Fibroblast of peridontal ligament (primary cell): ENCODE results near the gene RIMBP2.
"Not testable (repeated sequence)": the region's sequence is repeated elsewhere in the genome, so short reads cannot be mapped to it uniquely, and the experiment has no call there.

ENCODE experiments used
- DNase-seq: peaks from one replicate; pipeline ENCODE4 v3.0.0-alpha.2; 2010; ENCODE audit errors: extremely low read depth

Gene RIMBP2

DNA sequence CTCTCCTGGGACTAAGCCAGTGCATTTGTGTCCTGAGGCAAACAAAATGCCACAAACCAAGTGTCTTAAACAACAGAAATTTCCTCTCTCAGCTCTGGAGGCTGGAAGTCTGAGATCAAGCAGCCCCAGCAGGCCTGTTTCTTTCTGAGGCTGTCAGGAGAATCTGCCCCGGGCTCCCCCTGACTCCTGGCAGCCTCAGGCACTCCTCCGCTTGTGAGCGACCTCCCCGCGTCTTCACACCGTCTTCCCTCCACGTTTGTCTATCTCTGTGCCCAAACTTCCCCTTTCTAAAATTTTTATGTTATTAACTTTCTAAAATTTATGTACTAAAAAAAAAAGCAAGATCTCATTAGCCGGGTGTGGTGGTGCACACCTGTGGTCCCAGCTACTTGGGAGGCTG, 59.7 kb downstream of the RIMBP2 start:
- no peak for DNase-seq

DNA sequence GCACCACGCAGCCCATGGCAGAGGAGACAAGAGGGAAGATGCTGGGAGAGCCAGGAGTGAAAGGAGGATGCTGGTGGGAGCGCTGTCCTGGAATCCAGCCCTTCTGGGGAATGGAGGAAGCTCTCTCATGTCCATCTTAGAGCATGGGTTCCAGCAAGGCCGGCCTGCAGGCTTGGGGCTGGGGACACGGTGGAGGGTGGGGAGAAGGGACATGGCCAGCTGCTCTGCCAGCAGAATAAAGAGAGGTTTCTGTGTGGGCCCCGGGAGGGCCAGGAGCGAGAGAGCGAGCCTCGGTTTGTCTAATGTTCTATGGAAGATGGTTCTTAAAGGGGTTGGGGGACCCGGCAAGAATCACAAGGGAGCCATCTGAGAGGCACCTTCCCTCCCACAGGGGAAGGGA, 60.2 kb downstream of the RIMBP2 start:
- DNase-seq: no peak

DNA sequence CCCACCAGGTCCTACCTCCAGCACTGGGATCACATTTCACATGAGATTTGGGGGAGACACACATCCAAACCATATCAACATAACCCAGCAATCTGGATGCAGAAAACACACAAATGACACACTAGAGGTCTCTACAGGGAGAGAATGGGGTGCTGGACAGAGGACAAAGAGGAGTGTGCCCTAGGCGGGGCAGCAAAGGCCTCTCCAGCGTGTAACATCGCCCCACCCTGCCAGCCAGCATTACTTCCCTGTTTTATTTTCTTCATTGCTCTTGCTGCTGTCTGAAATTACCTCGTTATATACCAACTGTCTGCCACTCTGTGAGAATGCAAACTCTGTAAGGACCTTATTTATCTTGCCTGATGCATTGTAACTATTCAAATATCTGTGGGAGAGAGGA, 61.1 kb downstream of the RIMBP2 start:
- DNase-seq: no peak

DNA sequence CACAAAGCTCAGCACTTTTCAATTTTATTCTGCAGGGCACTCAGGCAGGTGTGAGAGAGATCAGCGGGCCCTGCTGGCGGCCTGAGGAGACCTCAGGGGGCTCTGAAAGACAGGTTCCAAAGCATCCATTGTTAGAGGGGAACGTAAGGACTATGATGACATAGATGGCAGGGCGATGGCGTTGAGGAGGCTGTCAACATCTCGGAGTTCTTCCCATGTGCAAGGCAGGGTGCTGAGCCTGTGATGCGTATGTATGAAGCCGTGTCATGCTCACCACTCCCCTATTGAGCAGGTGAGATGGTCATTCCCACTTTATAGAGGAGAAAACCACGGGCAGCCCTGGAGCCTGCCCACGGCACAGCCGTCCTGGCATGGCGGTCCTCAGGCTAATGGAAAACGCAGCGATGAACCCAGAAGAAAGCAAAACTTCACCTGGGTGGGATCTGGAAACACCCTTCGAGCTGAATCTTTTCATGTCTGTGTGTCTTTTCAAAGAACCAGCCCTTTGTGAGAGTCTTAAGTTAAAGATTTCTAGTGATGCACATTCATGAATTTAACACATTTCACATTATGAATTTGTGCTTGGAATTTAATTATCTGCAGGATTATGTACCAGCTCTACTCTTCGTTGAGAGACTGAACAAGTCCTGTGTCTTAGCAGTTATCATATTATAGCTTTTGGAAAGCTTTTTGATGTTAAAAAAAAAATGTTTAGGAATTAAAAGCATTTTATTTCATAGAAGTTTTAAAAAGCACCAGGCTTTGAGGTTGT, 64.7 kb downstream of the RIMBP2 start:
- no peak for DNase-seq

DNA sequence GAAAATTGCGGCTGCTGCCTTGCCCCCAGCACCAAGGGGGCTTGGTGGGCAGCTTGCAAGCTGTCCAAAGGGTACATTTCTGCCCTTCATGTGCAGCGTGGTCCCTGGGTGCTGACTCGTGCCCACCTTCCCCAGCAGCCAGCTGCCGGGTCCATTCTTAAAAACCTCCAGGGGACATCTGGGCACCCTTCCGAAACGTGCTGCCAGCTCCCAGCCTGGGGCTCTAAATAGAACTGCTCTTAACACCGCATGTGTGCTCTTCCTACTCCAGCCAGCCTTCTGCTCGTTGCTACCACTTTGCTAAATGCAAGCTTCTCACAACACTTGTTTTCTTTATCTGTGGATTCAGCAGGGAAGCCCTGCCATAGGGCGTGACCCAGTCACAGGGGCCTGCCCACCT, 66.0 kb downstream of the RIMBP2 start:
- DNase-seq: no peak

DNA sequence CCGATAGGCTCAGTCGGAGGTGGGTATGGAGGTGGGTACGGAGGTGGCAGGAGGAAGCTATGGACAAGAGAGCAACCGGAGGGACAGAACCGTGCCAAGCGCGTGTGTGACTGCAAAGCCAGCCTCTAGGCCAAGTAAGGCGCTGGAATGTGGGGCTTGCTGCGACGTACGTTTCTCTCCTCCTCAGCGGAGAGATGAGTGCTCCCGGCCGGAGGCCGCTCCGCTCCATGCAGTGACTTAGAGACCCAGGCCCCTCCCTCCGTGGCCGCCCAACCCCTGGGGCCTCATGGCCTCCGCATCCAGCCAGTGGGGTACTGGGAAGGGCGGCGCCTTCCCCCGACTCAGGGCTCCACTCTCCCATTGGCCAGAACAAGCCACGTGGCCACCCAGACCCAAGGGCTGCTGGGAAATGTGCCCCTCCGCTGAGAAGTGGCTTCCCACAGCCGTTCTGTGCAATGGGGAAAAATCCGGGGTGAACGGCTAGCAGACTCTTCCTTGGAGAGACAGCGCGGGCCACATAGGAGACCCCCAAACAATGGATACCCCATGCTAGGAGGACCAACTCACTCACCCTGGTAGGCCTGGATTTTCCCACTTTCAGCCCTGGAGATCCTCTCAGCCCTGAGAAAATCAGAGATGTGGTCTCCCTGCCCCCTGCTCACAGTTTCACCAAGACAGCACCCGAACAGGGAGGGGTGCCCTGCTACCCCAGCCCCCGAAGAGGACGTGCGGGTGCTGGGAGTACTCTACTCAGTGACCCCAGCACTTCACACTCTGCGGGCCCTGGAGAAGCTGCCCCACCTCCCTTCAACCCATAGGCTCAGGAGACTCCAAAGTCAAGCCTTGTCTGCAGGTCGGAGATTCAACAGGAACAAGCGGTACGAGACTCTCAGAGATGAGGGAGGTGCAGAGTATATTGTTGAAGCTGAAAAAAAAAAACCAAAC, 66.7 kb downstream of the RIMBP2 start:
- no peak for DNase-seq

DNA sequence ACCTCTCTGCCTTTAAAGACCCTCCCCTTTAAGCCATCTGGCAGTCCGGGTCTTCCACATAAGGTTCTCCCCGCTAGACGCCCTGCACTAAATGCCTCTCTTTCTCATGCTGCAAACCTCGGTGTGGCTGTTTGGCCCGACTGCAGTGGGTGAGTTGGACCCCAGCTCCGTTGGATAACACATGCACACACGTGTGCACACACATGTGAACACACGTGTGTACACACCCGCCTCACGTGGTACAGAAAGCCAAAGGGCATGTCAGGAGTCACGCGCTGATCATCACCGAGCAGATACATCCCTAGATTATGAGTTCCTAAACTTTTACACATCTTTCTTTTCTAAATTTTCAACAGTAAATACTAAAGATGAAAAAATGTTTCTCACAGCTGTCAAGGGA, 68.3 kb downstream of the RIMBP2 start:
- DNase-seq: no peak

DNA sequence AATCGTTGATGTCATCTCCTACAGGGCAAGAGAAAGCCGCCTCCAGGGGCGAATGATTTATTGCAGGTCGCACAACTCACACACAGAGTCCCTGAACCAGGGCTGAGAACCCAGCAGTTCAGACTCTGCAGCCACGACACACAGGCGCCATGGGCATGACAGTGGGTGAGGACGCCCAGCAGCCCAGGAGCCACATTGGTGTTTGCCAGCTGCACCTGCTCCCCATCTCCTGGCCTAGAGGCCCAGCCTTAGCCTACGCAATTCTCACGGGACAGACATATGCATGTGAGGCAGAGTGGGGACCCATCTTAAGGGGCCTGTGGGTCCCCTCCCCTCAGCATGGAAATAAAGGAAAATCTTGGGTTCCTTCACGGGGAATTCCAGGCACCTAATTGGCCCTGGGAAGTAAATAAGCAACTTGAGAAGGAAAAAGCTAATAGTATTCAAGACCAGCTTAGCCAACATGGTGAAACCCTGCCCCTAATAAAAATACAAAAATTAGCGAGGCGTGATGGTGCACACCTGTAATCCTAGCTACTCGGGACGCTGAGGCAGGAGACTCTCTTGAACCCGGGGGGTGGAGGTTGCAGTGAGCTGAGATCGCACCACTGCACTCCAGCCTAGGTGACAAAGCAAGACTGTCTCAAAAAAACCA, 69.3 kb downstream of the RIMBP2 start:
- DNase-seq: no peak

DNA sequence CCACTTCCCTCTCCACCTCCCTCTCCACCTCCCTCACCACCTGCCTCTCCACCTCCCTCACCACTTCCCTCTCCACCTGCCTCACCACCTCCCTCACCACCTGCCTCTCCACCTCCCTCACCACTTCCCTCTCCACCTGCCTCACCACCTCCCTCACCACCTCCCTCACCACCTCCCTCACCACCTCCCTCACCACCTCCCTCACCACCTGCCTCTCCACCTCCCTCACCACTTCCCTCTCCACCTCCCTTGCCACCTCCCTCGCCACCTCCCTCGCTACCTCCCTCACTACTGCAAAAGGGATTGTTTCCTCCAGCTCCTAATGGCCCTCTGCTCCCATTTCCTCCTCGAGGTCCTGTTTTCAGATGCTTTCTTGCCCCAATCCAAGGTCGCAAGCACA, 69.9 kb downstream of the RIMBP2 start:
- not testable (repeated sequence) for DNase-seq

DNA sequence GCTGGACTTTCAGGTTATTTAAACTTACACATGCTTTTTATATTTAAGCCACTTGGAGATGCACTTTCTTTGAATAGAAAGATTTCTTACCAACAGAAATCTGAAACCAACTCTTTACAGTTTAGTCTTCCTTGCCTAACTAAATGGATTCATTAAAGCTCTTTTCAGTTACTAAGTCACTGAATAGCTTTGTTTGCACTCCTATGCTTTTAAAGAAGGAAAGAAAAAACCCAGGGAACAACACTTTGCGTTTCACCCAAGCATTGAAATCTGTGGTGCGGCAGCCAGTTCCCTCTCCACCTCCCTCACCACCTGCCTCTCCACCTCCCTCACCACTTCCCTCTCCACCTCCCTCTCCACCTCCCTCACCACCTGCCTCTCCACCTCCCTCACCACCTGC, 70.3 kb downstream of the RIMBP2 start:
- DNase-seq: no peak

DNA sequence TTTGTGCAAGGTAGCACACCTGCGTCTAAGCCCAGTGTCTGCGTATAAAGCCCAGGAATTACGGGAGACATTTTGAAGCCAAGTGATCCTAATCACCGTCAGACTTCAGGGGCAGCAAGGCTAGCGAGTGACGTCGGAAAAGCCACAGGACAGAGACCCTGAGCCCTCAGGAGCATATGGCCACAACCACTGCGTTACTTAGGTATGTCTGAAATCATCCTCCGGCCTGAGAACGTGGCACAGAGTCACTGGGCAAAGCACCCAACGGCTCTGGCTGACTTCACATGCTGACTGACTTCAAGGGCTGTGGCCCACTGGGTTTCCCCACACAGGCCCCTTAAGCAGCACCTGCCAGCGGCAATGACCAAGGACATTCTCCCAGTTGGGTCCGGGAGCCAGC, 71.5 kb downstream of the RIMBP2 start:
- no peak for DNase-seq

DNA sequence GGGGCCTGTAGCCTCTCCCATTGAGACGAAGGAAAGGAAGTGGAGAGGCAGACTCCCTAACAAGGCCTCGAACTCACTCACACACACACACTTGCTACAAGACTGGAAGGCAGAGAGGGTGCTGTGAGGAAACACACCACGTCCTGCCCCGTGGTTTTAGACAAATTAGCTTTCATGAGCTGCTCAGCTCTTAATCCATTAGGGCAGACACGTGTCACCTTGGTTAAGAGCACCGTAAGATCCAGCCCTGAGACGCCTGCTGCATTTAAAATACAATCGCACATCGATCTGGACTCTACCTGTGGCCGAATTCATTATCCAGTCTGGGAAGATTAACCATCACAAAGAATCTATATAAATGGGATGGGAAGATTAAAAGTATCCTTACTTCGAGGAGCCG, 72.0 kb downstream of the RIMBP2 start:
- no peak for DNase-seq

DNA sequence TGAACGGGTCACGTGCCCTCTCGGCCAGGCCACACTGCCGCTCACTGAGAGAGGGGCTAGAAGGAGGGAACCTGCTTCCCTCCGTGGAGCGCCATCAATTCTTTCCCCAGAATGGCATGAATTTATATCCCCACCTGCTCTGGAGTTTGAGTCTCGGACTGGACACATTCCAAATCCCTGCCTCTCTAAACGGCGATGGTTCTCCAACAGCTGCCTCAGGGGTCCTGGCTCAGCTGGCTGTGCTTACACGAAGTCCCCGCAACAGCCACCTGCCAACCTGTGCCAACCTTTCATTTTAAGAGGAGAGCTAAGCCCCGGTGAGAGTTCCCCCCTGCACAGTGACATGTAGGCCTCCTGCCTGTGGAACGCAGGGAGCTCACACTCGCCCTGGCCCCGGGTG, 73.2 kb downstream of the RIMBP2 start:
- no peak for DNase-seq

DNA sequence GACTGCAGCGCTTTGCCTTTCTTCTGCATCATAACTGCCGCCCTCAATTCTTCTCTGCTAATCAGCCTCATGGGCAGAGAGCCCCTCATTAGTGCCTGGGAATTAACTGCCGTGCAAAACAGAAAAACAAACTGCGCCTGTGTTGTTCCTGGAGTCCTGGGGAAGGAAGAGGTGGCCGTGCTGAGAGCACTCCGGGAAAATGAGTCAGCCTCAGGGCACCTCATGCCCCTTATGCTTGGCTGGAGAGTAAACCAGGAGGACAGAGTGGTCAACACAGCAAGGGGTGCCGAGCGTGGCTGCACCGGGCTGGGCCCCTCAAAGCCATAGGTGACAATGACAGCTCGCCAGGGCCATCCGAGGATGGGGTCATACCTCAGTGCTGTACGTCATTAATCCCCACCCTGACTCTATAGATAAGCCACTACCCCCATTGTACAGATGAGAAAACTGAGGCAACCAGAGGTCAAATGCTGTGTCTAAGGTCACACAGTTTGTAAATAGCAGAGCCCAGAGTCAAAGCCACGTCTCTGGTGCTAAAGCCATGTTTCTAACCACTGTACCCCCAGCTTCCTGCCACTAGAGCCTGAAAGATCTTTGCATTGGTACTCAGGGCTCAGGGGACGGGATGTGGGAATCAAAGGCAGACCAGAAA, 74.4 kb downstream of the RIMBP2 start:
- DNase-seq: no peak

DNA sequence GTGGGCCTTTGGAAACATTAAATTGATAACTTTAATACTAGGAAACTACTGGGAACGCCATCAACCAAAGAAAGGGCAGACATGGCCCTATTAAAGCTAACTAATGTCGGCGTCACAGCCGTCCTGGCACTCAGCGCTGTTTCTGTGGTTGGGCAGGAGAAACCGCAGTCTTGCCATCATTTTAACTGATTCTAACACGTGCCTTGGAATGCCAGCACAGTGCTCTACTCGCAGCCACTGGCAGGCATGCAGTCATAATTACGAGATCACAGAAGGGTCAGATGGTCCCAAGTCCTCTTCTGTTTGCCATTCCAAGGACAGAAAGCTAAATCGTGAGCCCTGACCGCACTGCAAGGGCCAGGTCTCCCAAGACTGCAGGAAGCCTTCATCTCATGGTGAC, 75.2 kb downstream of the RIMBP2 start:
- DNase-seq: no peak

DNA sequence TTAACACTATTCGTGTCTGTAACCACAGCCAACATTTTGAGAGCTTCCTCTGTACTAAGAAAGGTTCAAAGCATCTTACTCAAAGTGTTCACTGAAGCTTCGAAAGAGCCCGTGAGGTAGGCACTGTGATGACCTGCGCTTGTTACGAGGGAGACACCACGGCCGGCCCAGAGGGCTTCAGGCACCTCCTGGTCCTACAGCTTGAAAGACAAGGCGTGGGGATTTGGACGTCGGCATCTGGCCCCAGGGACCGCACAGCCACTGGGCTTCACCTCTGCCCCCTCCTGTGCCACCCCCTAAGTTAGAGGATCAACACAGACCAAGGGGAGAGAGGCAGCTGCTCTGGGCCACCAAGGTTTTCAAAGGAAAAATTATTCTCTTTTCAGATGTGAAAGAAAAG, 75.6 kb downstream of the RIMBP2 start:
- DNase-seq: no peak

DNA sequence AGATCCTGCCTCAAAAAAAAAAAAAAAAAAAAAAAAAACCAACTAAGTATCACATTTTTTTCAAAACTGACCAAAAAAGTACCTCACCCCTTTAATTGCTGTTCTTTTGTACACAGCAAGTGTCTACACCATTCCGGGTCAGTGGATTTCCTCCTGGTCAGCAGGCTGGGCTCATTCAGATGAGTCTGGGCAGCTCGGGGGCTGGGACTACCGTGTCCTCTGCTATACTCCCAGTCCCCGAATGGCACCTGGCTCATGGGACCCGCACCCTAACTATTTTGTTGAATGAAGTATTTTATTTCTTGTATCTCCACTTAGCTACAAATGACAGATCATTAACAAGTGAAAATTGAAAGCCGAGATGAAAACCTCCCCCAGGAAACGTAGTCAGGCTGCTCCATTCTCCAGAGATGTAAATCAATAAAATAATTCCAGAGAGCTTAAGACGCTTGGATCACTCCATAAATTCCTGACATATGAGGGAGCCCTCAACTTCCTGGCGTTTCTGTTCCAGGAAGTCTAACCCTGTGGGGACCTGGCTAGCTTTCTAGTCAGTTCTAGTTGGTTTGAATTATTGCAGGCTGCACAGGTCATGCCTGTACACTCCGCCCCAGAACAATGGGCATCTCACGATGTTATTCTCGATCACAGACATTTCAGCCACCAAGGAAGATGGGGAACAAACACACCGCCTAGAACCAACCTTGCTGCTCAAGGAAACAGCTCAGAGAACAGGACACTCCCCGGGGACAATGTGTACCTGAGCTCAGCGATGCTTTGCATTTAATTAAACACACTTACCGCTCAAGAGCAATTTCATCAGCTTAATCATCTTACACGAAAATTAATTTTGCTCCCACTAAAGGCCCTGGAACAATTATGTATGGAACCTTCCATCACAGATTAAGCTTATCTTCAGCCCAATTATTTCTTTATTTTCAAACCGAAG, 76.3 kb downstream of the RIMBP2 start:
- no peak for DNase-seq

DNA sequence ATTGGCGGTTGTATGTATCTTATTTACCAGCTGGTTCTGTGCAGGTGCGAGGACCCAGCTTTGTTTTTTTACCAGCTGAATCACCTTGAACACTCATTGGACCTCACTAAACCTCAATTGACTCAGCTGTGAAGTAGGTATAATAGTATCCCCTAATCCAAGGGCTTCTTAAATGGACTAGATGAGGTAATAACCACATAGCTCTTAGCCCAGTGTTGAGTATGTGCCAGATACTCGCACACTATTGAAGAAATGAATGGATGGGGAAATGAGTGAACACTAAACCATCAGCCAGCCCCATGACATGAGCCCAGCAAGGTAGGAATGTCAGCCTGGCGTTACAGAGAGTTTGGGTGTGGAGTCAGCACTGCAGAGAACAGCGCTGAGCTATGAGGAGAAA, 79.7 kb downstream of the RIMBP2 start:
- DNase-seq: no peak

DNA sequence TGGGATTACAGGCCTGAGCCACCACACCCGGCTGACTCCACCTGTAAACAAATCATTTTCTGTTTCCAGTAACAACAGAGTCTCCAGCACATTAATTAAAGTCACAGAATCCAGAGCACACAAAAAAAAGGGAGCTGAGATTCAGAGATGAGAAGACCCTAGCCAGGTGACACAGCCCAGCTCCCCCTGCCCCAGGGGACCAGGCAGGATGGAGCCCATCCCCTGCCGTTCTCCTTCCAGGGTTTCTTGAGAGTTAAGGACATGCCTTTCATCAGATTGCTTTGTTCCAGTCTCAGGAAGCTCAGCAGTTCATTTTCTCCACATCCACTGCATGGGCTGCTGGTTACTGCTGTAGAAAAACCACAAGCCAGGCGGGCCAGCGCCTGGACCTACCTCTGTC, 81.2 kb downstream of the RIMBP2 start:
- DNase-seq: no peak

DNA sequence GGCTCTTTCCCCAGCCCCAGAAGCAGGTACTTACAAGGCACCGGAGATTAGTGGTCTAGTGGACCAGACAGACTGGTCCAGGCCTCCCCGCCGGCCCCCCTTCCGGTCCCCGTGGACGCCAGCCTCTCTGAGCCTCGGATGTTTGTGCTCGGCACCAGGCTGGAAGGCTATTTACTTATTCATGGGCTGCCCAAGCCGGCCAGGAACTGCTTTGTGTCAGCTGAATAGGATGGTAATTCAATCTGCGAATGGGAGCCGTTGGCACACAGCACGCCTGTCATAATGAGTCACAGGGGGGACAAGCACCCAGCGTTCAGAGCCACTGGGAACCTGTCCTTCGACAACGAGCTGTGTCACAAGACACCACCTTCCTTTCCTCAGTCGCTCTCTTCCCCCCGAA, 82.3 kb downstream of the RIMBP2 start:
- no peak for DNase-seq

DNA sequence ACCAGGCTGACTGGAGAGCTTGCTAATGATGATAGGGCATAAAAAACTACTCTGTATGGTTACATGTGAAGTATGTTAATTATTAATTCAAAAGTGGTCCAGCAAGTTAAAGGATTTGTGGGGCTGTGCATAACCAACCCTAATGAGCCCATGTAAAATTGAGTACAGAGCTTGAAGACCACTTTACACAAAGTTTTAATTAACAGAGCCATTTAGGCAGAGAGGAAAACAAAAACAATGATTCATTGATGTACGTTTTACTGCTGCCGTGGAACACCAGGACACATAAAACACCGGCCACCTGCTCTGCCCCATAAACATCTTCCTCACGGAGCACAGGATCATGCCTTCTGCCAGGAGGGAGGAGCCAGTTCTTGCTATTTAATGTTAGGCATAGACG, 83.5 kb downstream of the RIMBP2 start:
- no peak for DNase-seq
